GM23338 (cell line): ENCODE measurements around the gene MEGF11.

Experiments
- CTCF ChIP-seq, 2 experiments: fragments of 200-600 bp in 1 of 2; sonication (generic) in 1 of 2; conservative IDR thresholded peaks; 2 replicates each; pipeline versions ENCODE4 v1.5.1 to v1.6.1; 2016 to 2017; ENCODE audit warnings: antibody characterized with exemption in 2 of 2, low read depth in 2 of 2, mild to moderate bottlenecking in 2 of 2, moderate library complexity in 1 of 2
- EZH2 ChIP-seq: fragments of 200-600 bp; sonication (generic); IDR thresholded peaks from one replicate; pipeline ENCODE4 v1.8.0; 2017; ENCODE audit warnings: antibody characterized with exemption, mild to moderate bottlenecking, low read depth; ENCODE audit not compliant: unreplicated experiment
- POLR2AphosphoS5 ChIP-seq: IDR thresholded peaks from 2 replicates; pipeline ENCODE4 v1.6.1; 2016; ENCODE audit warnings: antibody characterized with exemption, low read depth

GRCh38 chr15:66195621-66196230 lies 57.8 kb downstream of the MEGF11 start:
- no peak for TF ChIP-seq POLR2AphosphoS5
- no peak for TF ChIP-seq CTCF (conservative IDR thresholded peaks at IDR 0.05; ENCODE audit: low read depth in 2 of 2)
- TF ChIP-seq EZH2: no peak
